GM18526 (cell line): ENCODE data around the gene WNT16.

Experiments used
- POLR2A ChIP-seq: IDR thresholded peaks from 3 replicates; pipeline ENCODE4 v1.6.1; 2011; ENCODE audit not compliant: insufficient read length; ENCODE audit errors: extremely low read depth

The WNT16 gene

GRCh38 chr7:121302214-121302745, 26.5 kb upstream of the WNT16 start:
- no peak for TF ChIP-seq POLR2A

GRCh38 chr7:121303422-121304101, 25.2 kb upstream of the WNT16 start:
- no peak for TF ChIP-seq POLR2A

- TF ChIP-seq POLR2A: no peak
Measured at GRCh38 chr7:121304102-121304658, 24.6 kb upstream of the WNT16 start.

- no peak for TF ChIP-seq POLR2A
Measured at GRCh38 chr7:121305109-121305508, 23.7 kb upstream of the WNT16 start.

GRCh38 chr7:121306565-121306964, 22.2 kb upstream of the WNT16 start:
- TF ChIP-seq POLR2A: no peak

GRCh38 chr7:121307021-121307574, 21.7 kb upstream of the WNT16 start:
- no peak for TF ChIP-seq POLR2A

- no peak for TF ChIP-seq POLR2A
Measured at GRCh38 chr7:121313220-121313792, 15.5 kb upstream of the WNT16 start.

- no peak for TF ChIP-seq POLR2A
Measured at GRCh38 chr7:121313793-121314676, 14.8 kb upstream of the WNT16 start.

- TF ChIP-seq POLR2A: no peak
Measured at GRCh38 chr7:121322460-121322859, 6.3 kb upstream of the WNT16 start.

- no peak for TF ChIP-seq POLR2A
Measured at GRCh38 chr7:121323515-121324302, 5.1 kb upstream of the WNT16 start.

- no peak for TF ChIP-seq POLR2A
Measured at GRCh38 chr7:121327671-121328070, 1.1 kb upstream of the WNT16 start.

- no peak for TF ChIP-seq POLR2A
Measured at GRCh38 chr7:121329191-121330052, 622 bp downstream of the WNT16 start.

GRCh38 chr7:121330053-121330833, 1.4 kb downstream of the WNT16 start:
- TF ChIP-seq POLR2A: no peak
